GM23248 (cell line): ENCODE results near the gene MAP3K6.

ENCODE experiments used
- EZH2 ChIP-seq: fragments of 200-600 bp; sonication (generic); IDR thresholded peaks from 2 replicates; pipeline ENCODE4 v1.6.1; 2018; ENCODE audit warnings: antibody characterized with exemption, mild to moderate bottlenecking; ENCODE audit not compliant: insufficient read depth, poor library complexity, severe bottlenecking
- EZH2phosphoT487 ChIP-seq: fragments of 200-600 bp; sonication (generic); IDR thresholded peaks from 2 replicates; pipeline ENCODE4 v1.6.1; 2018; ENCODE audit warnings: antibody characterized with exemption, moderate library complexity, mild to moderate bottlenecking, low read depth; ENCODE audit not compliant: insufficient read depth

DNA sequence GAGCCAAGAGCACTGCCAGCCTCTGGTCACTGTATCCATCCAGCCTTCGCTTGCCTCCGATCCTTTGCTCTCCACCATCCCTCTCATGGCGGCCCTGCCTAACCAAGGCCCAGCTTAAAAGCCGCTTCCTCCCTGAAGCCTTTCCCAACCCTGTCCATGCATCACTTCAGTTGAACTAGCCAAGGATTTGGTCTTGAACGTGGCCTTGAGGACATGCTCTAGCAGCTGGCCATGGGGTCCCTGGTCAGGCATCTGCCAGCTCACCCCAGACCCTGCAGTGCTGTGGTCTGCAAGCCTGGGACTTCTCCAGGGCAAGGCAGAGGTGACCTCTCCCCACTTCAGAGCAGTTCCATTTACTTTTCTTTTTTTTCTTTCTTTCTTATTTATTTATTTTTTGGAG is 30.0 kb downstream of the MAP3K6 start:
- TF ChIP-seq EZH2phosphoT487 (no peak), EZH2 (no peak)
